PC-3 (cell line): ENCODE measurements around the gene PDLIM7.

Source experiments
- CTCF ChIP-seq: fragments of 300-600 bp; sonication (generic); conservative IDR thresholded peaks from 2 replicates; pipeline ENCODE4 v1.5.1; 2017; ENCODE audit warnings: antibody characterized with exemption, low read depth, mild to moderate bottlenecking, low read length
- EZH2 ChIP-seq: fragments of 300-600 bp; sonication (generic); IDR thresholded peaks from one replicate; pipeline ENCODE4 v1.6.1; 2017; ENCODE audit warnings: antibody characterized with exemption, mild to moderate bottlenecking, low read length; ENCODE audit not compliant: unreplicated experiment

GRCh38 chr5:177447611-177448243 lies 49.7 kb downstream of the PDLIM7 start:
- TF ChIP-seq CTCF = no peak
- no peak for TF ChIP-seq EZH2
